HG02798 (cell line): ENCODE data around the gene SF3B1.
"Not testable (repeated sequence)": the region's sequence is repeated elsewhere in the genome, so short reads cannot be mapped to it uniquely, and the experiment has no call there.

Experiments
- ATAC-seq: cut with Tn5 transposase; IDR thresholded peaks from one replicate; pipeline ENCODE4 v1.9.1; 2021; ENCODE audit warnings: mild to moderate bottlenecking; ENCODE audit not compliant: unreplicated experiment, poor library complexity

Gene SF3B1, protein sequence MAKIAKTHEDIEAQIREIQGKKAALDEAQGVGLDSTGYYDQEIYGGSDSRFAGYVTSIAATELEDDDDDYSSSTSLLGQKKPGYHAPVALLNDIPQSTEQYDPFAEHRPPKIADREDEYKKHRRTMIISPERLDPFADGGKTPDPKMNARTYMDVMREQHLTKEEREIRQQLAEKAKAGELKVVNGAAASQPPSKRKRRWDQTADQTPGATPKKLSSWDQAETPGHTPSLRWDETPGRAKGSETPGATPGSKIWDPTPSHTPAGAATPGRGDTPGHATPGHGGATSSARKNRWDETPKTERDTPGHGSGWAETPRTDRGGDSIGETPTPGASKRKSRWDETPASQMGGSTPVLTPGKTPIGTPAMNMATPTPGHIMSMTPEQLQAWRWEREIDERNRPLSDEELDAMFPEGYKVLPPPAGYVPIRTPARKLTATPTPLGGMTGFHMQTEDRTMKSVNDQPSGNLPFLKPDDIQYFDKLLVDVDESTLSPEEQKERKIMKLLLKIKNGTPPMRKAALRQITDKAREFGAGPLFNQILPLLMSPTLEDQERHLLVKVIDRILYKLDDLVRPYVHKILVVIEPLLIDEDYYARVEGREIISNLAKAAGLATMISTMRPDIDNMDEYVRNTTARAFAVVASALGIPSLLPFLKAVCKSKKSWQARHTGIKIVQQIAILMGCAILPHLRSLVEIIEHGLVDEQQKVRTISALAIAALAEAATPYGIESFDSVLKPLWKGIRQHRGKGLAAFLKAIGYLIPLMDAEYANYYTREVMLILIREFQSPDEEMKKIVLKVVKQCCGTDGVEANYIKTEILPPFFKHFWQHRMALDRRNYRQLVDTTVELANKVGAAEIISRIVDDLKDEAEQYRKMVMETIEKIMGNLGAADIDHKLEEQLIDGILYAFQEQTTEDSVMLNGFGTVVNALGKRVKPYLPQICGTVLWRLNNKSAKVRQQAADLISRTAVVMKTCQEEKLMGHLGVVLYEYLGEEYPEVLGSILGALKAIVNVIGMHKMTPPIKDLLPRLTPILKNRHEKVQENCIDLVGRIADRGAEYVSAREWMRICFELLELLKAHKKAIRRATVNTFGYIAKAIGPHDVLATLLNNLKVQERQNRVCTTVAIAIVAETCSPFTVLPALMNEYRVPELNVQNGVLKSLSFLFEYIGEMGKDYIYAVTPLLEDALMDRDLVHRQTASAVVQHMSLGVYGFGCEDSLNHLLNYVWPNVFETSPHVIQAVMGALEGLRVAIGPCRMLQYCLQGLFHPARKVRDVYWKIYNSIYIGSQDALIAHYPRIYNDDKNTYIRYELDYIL

DNA sequence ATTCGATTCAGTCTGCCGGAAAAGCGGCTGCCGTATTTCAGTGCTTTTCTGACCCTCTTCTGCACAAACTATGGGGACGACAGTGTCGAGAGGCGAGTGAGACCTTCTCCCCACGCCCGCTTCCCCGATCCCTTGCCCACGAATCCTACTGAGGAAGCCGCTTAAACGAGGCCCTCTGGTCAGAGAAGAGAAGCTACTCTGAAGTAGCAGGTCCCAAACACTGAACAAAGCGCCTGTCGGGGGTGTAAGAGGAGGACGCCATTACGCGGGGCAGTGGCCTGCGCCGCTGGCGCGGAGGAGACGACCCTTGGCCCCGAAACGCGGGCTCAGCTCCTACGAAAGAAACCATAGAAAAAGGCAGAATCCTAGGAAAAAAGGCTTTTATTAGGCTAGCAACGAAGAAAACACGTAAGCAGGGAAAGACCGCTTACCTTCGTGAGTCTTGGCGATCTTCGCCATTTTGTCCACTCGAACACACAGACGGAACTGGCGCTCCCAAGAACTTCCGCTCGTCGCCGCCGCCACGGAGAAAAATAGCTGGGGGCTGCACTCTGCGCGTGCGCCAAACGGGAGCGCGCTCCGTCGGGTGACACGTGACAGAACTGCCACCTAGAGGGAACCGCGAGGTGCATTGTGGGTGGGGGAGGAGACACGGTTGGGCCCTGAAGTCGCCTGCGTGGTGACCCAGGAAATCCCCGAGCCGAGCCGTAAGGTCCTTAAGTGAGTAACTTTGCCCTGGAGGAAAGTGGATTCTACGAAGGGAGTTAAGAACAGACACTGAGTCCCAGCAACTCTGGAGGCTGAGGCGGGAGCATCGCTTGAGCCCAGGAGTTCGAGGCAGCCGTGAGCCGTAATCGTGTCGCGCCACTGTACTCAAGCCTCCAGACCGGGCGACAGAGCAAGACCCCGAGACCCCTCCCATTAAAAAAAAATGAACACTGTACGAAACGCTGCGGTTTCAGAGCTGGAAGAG lies at the start of gene SF3B1:
Gene SF3B1 (minus strand): TSS at position 488 of the 973 bp plus-strand sequence. CDS start 29 bp downstream, at position 459.
- peak; percentile 98 for ATAC-seq

GRCh38 chr2:197484248-197484647 lies 49.4 kb upstream of the SF3B1 start:
- not testable (repeated sequence) for ATAC-seq

DNA sequence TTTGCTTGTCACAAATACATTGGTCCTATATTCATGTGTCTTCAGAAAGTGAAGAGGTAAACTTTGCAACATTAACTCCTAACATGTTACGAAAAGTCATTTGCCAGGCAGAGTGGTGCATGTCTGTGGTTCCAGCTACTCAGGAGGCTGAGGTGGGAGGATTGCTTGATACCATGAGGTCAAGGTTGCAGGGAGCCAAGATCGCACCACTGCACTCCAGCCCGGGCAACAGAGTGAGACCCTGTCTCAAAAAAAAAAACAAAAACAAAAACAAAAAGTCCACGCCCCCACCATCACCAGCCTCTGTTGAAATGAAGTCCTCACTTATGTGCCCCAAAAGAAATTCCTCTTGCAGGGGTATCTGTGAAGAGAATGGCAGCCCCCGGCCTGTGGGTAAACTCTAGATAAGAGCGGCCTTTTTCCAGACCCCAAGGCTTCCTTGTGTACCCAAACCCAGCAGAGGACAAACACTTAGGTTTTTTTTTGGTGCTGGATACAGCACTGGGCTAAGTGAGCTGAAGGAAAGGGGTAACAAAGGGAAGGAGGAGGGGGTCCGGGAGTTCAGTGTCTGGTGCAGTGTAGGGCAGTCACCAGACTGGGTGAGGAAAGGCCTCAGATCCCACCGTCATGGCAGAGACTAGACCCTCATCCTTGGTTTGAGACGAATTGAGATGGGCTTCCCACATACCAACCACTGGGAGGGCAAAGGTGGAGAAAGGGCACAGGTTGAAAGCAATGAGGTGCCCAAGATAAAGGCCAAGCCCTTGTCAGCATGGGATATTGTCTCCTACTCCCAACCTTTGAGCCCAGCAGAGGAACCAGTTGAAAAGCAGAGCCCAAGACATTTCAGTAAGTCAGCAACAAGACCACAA lies 45.6 kb upstream of the SF3B1 start:
- ATAC-seq = no peak

- no peak for ATAC-seq
Observed at GRCh38 chr2:197477797-197478196, 43.0 kb upstream of the SF3B1 start.

DNA sequence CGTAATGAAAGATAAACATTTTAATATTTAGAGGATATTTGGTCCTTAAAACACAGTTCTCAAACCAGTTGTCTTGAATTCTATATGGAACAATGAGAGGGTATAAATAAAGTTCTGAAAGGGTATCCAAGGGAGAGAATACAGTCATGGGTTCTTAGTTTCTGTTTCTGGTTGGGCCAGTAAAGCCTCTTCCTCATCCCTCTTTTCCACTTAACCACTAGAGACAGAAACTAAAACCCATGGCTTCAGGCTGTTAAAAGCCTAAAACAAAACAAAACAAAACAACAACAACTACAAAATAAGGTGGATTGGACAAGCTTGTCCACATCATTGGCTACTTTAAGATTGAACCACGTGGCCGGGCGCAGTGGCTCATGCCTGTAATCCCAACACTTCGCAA lies 37.3 kb upstream of the SF3B1 start:
- no peak for ATAC-seq

GRCh38 chr2:197464175-197464574 lies 29.3 kb upstream of the SF3B1 start:
- no peak for ATAC-seq

DNA sequence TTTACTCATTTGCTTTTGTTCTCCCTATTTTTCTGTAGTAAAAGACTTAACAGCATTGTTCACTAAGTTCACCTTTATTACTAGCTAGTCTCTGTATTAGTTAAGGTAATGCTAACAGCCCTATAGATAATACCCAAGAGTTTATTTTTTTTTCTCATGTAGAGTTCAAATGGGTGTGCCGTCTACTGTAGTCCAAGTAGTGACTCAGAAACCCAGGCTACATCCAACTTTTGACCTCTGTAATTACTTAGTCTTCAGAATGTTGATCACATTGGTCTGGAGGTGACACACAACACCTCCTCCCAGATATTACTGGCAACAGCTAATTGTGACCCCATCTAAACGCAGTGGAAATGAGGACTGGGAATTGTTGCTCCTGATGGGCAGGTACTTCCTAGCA lies 26.2 kb upstream of the SF3B1 start:
- ATAC-seq = no peak

DNA sequence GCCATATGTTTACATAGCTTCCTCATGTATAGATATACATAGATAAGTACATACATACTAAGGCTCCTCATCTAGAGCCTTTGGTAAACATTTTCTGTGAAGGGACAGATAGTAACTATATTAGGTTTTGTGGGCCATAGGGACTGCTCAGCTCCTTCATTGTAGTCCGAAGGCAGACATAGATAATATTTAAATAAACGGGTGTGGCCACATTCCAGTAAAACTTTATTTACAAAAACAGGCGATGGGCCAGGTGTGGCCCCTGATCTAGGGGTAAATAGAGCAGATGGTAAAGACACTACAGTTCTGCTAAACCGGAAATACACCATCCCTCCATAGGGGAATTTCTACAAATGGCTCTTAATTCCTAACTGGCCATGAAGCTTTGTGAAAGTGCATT lies 25.8 kb upstream of the SF3B1 start:
- no peak for ATAC-seq

DNA sequence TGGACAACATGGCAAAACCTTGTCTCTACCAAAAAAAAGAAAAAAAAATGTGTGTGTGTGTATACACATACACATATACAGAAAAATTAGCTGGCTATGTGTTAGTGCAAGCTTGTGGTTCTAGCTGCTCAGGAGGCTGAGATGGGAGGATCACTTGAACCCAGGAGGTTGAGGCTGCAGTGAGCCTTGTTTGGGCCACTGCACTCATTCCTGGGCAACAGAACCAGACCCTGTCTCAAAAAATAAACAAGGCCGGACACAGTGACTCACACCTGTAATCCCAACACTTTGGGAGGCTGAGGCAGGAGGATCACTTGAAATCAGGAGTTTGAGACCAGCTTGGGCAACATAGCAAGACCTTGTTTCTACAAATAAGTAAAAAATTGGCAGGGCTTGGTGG lies 20.6 kb upstream of the SF3B1 start:
- ATAC-seq = no peak

- no peak for ATAC-seq
Observed at GRCh38 chr2:197454923-197455322, 20.1 kb upstream of the SF3B1 start.

- peak; percentile 22 for ATAC-seq
Observed at GRCh38 chr2:197453914-197454398, 19.1 kb upstream of the SF3B1 start.

DNA sequence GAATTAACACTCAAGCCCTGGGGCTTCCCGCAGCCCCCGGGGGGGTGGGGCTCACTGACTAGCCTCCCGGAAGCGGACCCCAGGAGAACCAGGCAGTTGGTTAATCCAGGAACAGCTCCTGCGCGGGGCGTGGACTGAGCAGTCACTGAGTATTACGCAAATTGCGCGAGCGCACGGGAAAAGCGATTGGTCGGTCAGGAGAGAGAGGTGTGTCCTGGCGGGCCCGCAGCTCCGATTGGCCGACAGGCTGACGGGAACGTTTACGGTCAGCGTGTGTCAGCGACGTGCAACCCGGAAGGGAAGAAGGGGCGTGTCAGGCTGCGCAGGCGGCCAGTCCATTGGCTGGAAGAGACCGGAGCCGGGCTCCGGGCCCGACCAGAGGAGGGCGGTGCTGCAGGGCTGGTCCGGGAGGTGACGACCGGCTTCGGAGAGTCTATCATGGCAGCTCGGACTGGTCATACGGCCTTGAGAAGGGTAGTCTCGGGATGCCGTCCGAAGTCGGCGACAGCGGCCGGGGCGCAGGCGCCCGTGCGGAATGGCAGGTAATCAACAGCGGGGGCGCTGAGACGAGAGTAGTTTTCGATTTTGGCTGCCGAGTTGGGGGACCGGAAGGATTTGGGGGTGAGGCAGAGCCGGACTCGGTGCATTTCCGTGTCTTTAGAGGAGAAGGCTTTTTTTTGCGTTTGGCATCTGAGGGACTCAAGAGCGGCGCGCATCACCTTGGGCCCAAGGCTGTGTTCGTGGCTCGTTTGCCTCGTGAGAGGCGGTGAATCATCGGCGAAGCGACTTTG lies 18.5 kb upstream of the SF3B1 start, which contains the start of gene COQ10B:
Gene COQ10B (plus strand): TSS at position 430 of the 791 bp plus-strand sequence. CDS start 9 bp downstream, at position 439.
- ATAC-seq = peak; percentile 94

GRCh38 chr2:197452754-197453122 lies 17.9 kb upstream of the SF3B1 start:
- no peak for ATAC-seq

DNA sequence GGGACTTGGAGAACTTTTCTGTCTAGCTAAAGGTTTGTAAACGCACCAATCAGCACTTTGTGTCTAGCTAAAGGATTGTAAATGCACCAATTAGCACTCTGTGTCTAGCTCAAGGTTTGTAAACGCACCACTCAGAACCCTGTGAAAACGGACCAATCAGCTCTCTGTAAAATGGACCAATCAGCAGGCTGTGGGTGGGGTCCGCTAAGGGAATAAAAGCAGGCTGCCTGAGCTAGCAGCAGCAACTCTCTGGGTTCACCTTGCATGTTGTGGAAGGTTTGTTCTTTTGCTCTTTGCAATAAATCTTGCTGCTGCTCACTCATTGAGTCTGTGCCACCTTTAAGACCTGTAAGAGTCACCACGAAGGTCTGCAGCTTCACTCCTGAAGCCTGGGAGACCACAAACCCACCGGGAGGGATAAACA lies 16.1 kb upstream of the SF3B1 start:
- ATAC-seq = not testable (repeated sequence)

GRCh38 chr2:197450465-197450864 lies 15.6 kb upstream of the SF3B1 start:
- no peak for ATAC-seq

DNA sequence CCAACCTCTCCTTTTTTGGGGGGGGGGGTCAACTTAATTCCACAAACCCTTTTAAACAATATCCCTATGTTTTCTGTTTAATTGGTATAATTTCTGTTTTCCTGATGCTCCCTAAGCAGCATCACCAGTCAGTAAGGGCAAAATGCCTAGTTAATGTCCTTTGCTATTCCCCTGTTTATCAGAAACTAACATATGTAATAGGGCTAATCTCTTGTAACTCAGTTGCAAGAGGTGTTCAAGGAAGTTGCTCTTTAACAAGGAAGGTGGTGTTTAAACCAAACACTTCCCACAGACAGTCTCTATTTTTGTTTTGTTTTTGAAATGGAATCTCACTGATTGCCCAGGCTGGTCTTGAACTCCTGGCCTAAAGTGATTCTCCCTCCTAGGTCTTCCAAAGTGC lies 12.0 kb upstream of the SF3B1 start:
- ATAC-seq = no peak

GRCh38 chr2:197445746-197446145 lies 10.9 kb upstream of the SF3B1 start:
- no peak for ATAC-seq
